ENCODE results near the gene EEF1B2.

GRCh38 chr2:206127656-206128055 is 32.0 kb upstream of the EEF1B2 start:
- peak; percentile 12 for TF ChIP-seq CTCF (IDR thresholded peaks at IDR 0.05)
- TF ChIP-seq EZH2phosphoT487 (IDR thresholded peaks at IDR 0.05), result no peak
- no peak for TF ChIP-seq EZH2 (IDR thresholded peaks at IDR 0.05)

All from neural progenitor cell (in vitro differentiated cells).